GM23338 (cell line): ENCODE measurements around the gene TMEM200C. TPM values are rescaled to one million over a fixed set of nuclear protein-coding genes. Genes with fewer than 3 reads are reported as not detected.
A peak's percentile ranks its signal among the peaks of the same experiment; 100 is the strongest.

ENCODE experiments used
- ATAC-seq: fragments of 200-7000 bp; cut with Tn5 transposase; 3 replicates; pipeline ENCODE4 v1.9.1; 2020
- DNase-seq: peaks from one replicate; pipeline ENCODE4 v3.0.0-alpha.2; 2015; ENCODE audit warnings: low spot score
- H2AFZ ChIP-seq: fragments of 200-600 bp; sonication (generic); 2 replicates; pipeline ENCODE4 v1.8.0; 2016; ENCODE audit warnings: antibody characterized with exemption, mild to moderate bottlenecking, moderate library complexity
- H3F3A ChIP-seq: fragments of 200-600 bp; sonication (generic); replicated peaks from 2 replicates; pipeline ENCODE4 v1.8.0; 2017; ENCODE audit warnings: antibody characterized with exemption, mixed run types, low read depth
- H3K27ac ChIP-seq: fragments of 200-600 bp; sonication (generic); 2 replicates; pipeline ENCODE4 v1.6.1; 2016; ENCODE audit warnings: low read depth
- H3K27me3 ChIP-seq: fragments of 200-600 bp; sonication (generic); 2 replicates; pipeline ENCODE4 v1.8.0; 2016; ENCODE audit warnings: mild to moderate bottlenecking, mixed run types, moderate library complexity; ENCODE audit not compliant: insufficient read depth
- H3K36me3 ChIP-seq: fragments of 200-600 bp; sonication (generic); 2 replicates; pipeline ENCODE4 v1.8.0; 2016; ENCODE audit warnings: mild to moderate bottlenecking; ENCODE audit not compliant: insufficient read depth
- H3K4me1 ChIP-seq: fragments of 200-600 bp; sonication (generic); 2 replicates; pipeline ENCODE4 v1.8.0; 2016; ENCODE audit warnings: mild to moderate bottlenecking, moderate library complexity; ENCODE audit not compliant: insufficient read depth
- H3K4me2 ChIP-seq: fragments of 200-600 bp; sonication (generic); 2 replicates; pipeline ENCODE4 v1.7.1; 2017; ENCODE audit warnings: mixed run types
- H3K4me3 ChIP-seq: fragments of 200-600 bp; sonication (generic); 2 replicates; pipeline ENCODE4 v1.6.1; 2016; ENCODE audit warnings: mixed run types
- H3K79me2 ChIP-seq: fragments of 200-600 bp; sonication (generic); replicated peaks from 2 replicates; pipeline ENCODE4 v1.8.0; 2017; ENCODE audit warnings: mild to moderate bottlenecking; ENCODE audit not compliant: insufficient read depth
- H3K9me2 ChIP-seq: fragments of 200-600 bp; sonication (generic); 2 replicates; pipeline ENCODE4 v1.8.0; 2017; ENCODE audit not compliant: insufficient read depth
- H4K20me1 ChIP-seq: fragments of 200-600 bp; sonication (generic); replicated peaks from 2 replicates; pipeline ENCODE4 v1.8.0; 2017; ENCODE audit warnings: mild to moderate bottlenecking; ENCODE audit not compliant: insufficient read depth
- H3K27ac Mint-ChIP-seq: 2 replicates; pipeline ENCODE4 v1.8.0; 2020; ENCODE audit warnings: inconsistent platforms, mild to moderate bottlenecking, moderate library complexity, mixed read lengths
- H3K27me3 Mint-ChIP-seq: 3 replicates; pipeline ENCODE4 v1.8.0; 2022; ENCODE audit warnings: low read depth, mild to moderate bottlenecking, moderate library complexity, mixed read lengths, inconsistent platforms; ENCODE audit not compliant: insufficient read depth, poor library complexity
- H3K36me3 Mint-ChIP-seq: 3 replicates; pipeline ENCODE4 v1.8.0; 2021; ENCODE audit warnings: low read depth, mild to moderate bottlenecking, inconsistent platforms, moderate library complexity, mixed read lengths
- H3K4me1 Mint-ChIP-seq: 3 replicates; pipeline ENCODE4 v1.8.0; 2020; ENCODE audit warnings: mild to moderate bottlenecking, inconsistent platforms, mixed read lengths
- H3K4me3 Mint-ChIP-seq: 3 replicates; pipeline ENCODE4 v1.8.0; 2021; ENCODE audit warnings: moderate library complexity, mild to moderate bottlenecking, inconsistent platforms, mixed read lengths
- H3K9me3 Mint-ChIP-seq: 3 replicates; pipeline ENCODE4 v1.8.0; 2020; ENCODE audit warnings: moderate library complexity, mild to moderate bottlenecking, inconsistent platforms, mixed read lengths
- CREB1 ChIP-seq: fragments of 250-450 bp; sonication (Bioruptor Pico); IDR thresholded peaks from 2 replicates; pipeline ENCODE4 v1.5.0; 2020; ENCODE audit warnings: low read depth, mild to moderate bottlenecking, moderate library complexity
- CTCF ChIP-seq, 2 experiments: fragments of 200-600 bp in 1 of 2; sonication (generic) in 1 of 2; conservative IDR thresholded peaks; 2 replicates each; pipeline versions ENCODE4 v1.5.1 to v1.6.1; 2016 to 2017; ENCODE audit warnings: antibody characterized with exemption in 2 of 2, low read depth in 2 of 2, mild to moderate bottlenecking in 2 of 2, moderate library complexity in 1 of 2
- EZH2 ChIP-seq: fragments of 200-600 bp; sonication (generic); IDR thresholded peaks from one replicate; pipeline ENCODE4 v1.8.0; 2017; ENCODE audit warnings: antibody characterized with exemption, mild to moderate bottlenecking, low read depth; ENCODE audit not compliant: unreplicated experiment
- JUNB ChIP-seq: IDR thresholded peaks from one replicate; pipeline ENCODE4 v1.6.1; 2016; ENCODE audit warnings: antibody characterized with exemption; ENCODE audit not compliant: unreplicated experiment
- NANOG ChIP-seq: IDR thresholded peaks from 2 replicates; pipeline ENCODE4 v1.6.1; 2016; ENCODE audit warnings: antibody characterized with exemption, borderline replicate concordance
- REST ChIP-seq: IDR thresholded peaks from one replicate; pipeline ENCODE4 v1.6.1; 2018; ENCODE audit warnings: antibody characterized with exemption; ENCODE audit not compliant: unreplicated experiment
- STAT1 ChIP-seq: IDR thresholded peaks from one replicate; pipeline ENCODE4 v1.6.1; 2016; ENCODE audit warnings: antibody characterized with exemption; ENCODE audit not compliant: unreplicated experiment
- ZNF331 ChIP-seq: fragments of 250-450 bp; sonication (Bioruptor Pico); IDR thresholded peaks from 2 replicates; pipeline ENCODE4 v1.5.0; 2020; ENCODE audit warnings: low read depth, mild to moderate bottlenecking, moderate library complexity
- polyA plus RNA-seq: library from polyadenylated mRNA; unstranded; fragments of >200 nt; fragmentation: Nextera tagmentation; extraction: Ambion mirVana; gene quantifications from 2 replicates; pipeline ENCODE4 v1.2.1, GENCODE V29; 2016
- total RNA-seq: library from RNA; depleted of rRNA; stranded (reverse); fragments of >200 nt; shearing (Covaris generic); gene quantifications from 2 replicates; pipeline ENCODE4 v1.2.3, GENCODE V29; 2014

The TMEM200C gene
- total and polyA plus RNA-seq, 2 experiments from 2014 or later, result 0.53 to 6.1 TPM

GRCh38 chr18:5891184-5891853 lies 4.0 kb downstream of the TMEM200C start (continued):
- no peak for TF ChIP-seq EZH2
- TF ChIP-seq JUNB, result no peak
- TF ChIP-seq ZNF331 (CRISPR knock-in tag), result no peak
- no peak for TF ChIP-seq CREB1 (CRISPR knock-in tag)
- TF ChIP-seq NANOG, result no peak
- TF ChIP-seq STAT1, result no peak

GRCh38 chr18:5890331-5891183 lies 4.8 kb downstream of the TMEM200C start:
- Histone ChIP-seq H3K4me2 (peak overlapping the region; percentile 87), H3K4me1 (peaks cover 34% of the 10 kb centered on the region), H3K36me3 (no peaks in the 10 kb centered on the region), H3K4me3 (peak overlapping the region; percentile 85), H3K9me2 (no peaks in the 10 kb centered on the region), H3F3A (no peaks in the 10 kb centered on the region), H3K27me3 (peaks cover 49% of the 10 kb centered on the region), H2AFZ (peak overlapping the region; percentile 94; the same call in 1 of the 2 replicates), H3K27ac (no peak overlapping the region), H3K79me2 (no peaks in the 10 kb centered on the region), H4K20me1 (peaks cover 3% of the 10 kb centered on the region; the same call in 1 of the 2 replicates)
- H3K4me3 Mint-ChIP-seq, result peak overlapping the region; percentile 67
- H3K36me3 Mint-ChIP-seq, result peaks cover 8% of the 10 kb centered on the region
- ATAC-seq (peak; percentile 80), DNase-seq (peak; percentile 83)
- no peaks in the 10 kb centered on the region for H3K9me3 Mint-ChIP-seq
- peaks cover 26% of the 10 kb centered on the region for H3K4me1 Mint-ChIP-seq
- TF ChIP-seq REST, result no peak
- peak in 1 of 2 experiments; percentile 51; a peak in 3 of 4 replicates for TF ChIP-seq CTCF (conservative IDR thresholded peaks at IDR 0.05; ENCODE audit: low read depth in 2 of 2)
- peaks cover 21% of the 10 kb centered on the region for H3K27me3 Mint-ChIP-seq
- H3K27ac Mint-ChIP-seq, result no peak overlapping the region
